HepG2 (cell line): ENCODE measurements around the gene CNGA3. TPM values are rescaled to one million over a fixed set of nuclear protein-coding genes. Genes with fewer than 3 reads are reported as not detected.

Source experiments
- ATF4 ChIP-seq, 2 experiments: fragments of 450-650 bp in 1 of 2; sonication (generic) in 1 of 2; formaldehyde crosslinking; IDR thresholded peaks; 2 replicates each; pipeline versions ENCODE4 v1.5.0 to v1.8.0; 2020 to 2022; ENCODE audit warnings: mild to moderate bottlenecking in 1 of 2, missing genetic modification reagents in 1 of 2
- ATF7 ChIP-seq, 2 experiments: fragments of 450-650 bp in 1 of 2; sonication (generic) in 1 of 2; formaldehyde crosslinking in 1 of 2; IDR thresholded peaks; 2 replicates each; pipeline versions ENCODE4 v1.4.0 to v1.6.1; 2016 to 2020; ENCODE audit warnings: antibody characterized with exemption in 1 of 2, mild to moderate bottlenecking in 1 of 2, missing genetic modification reagents in 1 of 2
- BRF2 ChIP-seq: sonication (generic); formaldehyde crosslinking; IDR thresholded peaks from 2 replicates; pipeline ENCODE4 v1.8.1; 2022; ENCODE audit warnings: mild to moderate bottlenecking, missing genetic modification reagents
- CAMTA2 ChIP-seq: sonication (generic); formaldehyde crosslinking; IDR thresholded peaks from 2 replicates; pipeline ENCODE4 v1.4.0; 2020; ENCODE audit warnings: mild to moderate bottlenecking, missing genetic modification reagents, borderline replicate concordance
- CREB1 ChIP-seq, 2 experiments: fragments of 450-650 bp in 1 of 2; IDR thresholded peaks; 2 replicates each; pipeline ENCODE4 v1.6.1; 2016 to 2017; ENCODE audit warnings: control low read depth in 1 of 2, mild to moderate bottlenecking in 1 of 2, missing compliant biosample characterization in 1 of 2, missing genetic modification characterization in 1 of 2
- MEF2D ChIP-seq: sonication (generic); formaldehyde crosslinking; IDR thresholded peaks from 2 replicates; pipeline ENCODE4 v1.5.1; 2020; ENCODE audit warnings: mild to moderate bottlenecking, missing genetic modification reagents
- MTA1 ChIP-seq: sonication (generic); formaldehyde crosslinking; IDR thresholded peaks from 2 replicates; pipeline ENCODE4 v1.4.0; 2020; ENCODE audit warnings: missing genetic modification reagents, mild to moderate bottlenecking, borderline replicate concordance
- MTF2 ChIP-seq: sonication (generic); formaldehyde crosslinking; IDR thresholded peaks from 2 replicates; pipeline ENCODE4 v1.5.0; 2020; ENCODE audit warnings: missing genetic modification reagents, borderline replicate concordance
- NFKB2 ChIP-seq: sonication (generic); formaldehyde crosslinking; IDR thresholded peaks from 2 replicates; pipeline ENCODE4 v1.4.0; 2020; ENCODE audit warnings: missing genetic modification reagents, borderline replicate concordance
- TIGD3 ChIP-seq: sonication (generic); formaldehyde crosslinking; IDR thresholded peaks from 2 replicates; pipeline ENCODE4 v1.5.1; 2020; ENCODE audit warnings: mild to moderate bottlenecking, missing genetic modification reagents, borderline replicate concordance
- ZNF20 ChIP-seq: sonication (generic); formaldehyde crosslinking; IDR thresholded peaks from 2 replicates; pipeline ENCODE4 v1.4.0; 2020; ENCODE audit warnings: mild to moderate bottlenecking, moderate library complexity, missing genetic modification reagents
- ZNF251 ChIP-seq: sonication (generic); formaldehyde crosslinking; IDR thresholded peaks from 2 replicates; pipeline ENCODE4 v1.9.0; 2021; ENCODE audit warnings: mild to moderate bottlenecking, missing genetic modification reagents
- ZNF282 ChIP-seq: fragments of 450-650 bp; IDR thresholded peaks from 2 replicates; pipeline ENCODE4 v1.6.1; 2018; ENCODE audit not compliant: partially characterized antibody
- ZNF460 ChIP-seq: sonication (generic); formaldehyde crosslinking; IDR thresholded peaks from 2 replicates; pipeline ENCODE4 v1.5.1; 2020; ENCODE audit warnings: missing genetic modification reagents, mild to moderate bottlenecking, borderline replicate concordance
- ZNF550 ChIP-seq: sonication (generic); formaldehyde crosslinking; IDR thresholded peaks from 2 replicates; pipeline ENCODE4 v1.4.0; 2020; ENCODE audit warnings: mild to moderate bottlenecking, missing genetic modification reagents, borderline replicate concordance
- ZNF558 ChIP-seq: sonication (generic); formaldehyde crosslinking; IDR thresholded peaks from 2 replicates; pipeline ENCODE4 v1.9.0; 2022; ENCODE audit warnings: mild to moderate bottlenecking, missing genetic modification reagents, borderline replicate concordance
- ZNF563 ChIP-seq: sonication (generic); formaldehyde crosslinking; IDR thresholded peaks from 2 replicates; pipeline ENCODE4 v1.8.0; 2022; ENCODE audit warnings: mild to moderate bottlenecking, moderate library complexity, missing genetic modification reagents
- ZNF598 ChIP-seq: sonication (generic); formaldehyde crosslinking; IDR thresholded peaks from 2 replicates; pipeline ENCODE4 v1.5.1; 2020; ENCODE audit warnings: mild to moderate bottlenecking, missing genetic modification reagents, borderline replicate concordance
- ZNF652 ChIP-seq: IDR thresholded peaks from 2 replicates; pipeline ENCODE4 v1.6.1; 2016; ENCODE audit warnings: low read depth, borderline replicate concordance
- ZNF674 ChIP-seq: sonication (generic); formaldehyde crosslinking; IDR thresholded peaks from 2 replicates; pipeline ENCODE4 v1.5.0; 2020; ENCODE audit warnings: low read depth, mild to moderate bottlenecking, missing genetic modification reagents
- ZNF749 ChIP-seq: sonication (generic); formaldehyde crosslinking; IDR thresholded peaks from 2 replicates; pipeline ENCODE4 v1.8.0; 2022; ENCODE audit warnings: mild to moderate bottlenecking, missing genetic modification reagents, moderate library complexity, borderline replicate concordance
- ZNF776 ChIP-seq: sonication (generic); formaldehyde crosslinking; IDR thresholded peaks from 2 replicates; pipeline ENCODE4 v1.4.0; 2020; ENCODE audit warnings: mild to moderate bottlenecking, missing genetic modification reagents
- ZNF788 ChIP-seq: sonication (generic); formaldehyde crosslinking; IDR thresholded peaks from 2 replicates; pipeline ENCODE4 v1.5.0; 2020; ENCODE audit warnings: mild to moderate bottlenecking, missing genetic modification reagents, borderline replicate concordance
- polyA plus RNA-seq, 8 experiments: library from polyadenylated mRNA; depleted of rRNA in 3 of 8; stranded (reverse) in 7 of 8; unstranded in 1 of 8; fragments of >200 nt; fragmentation: Illumina TruSeq in 4 of 8; extraction: Trizol in 4 of 8; gene quantifications; 2 replicates each; pipeline versions ENCODE4 v1.2.1 to v1.2.3, GENCODE V29; 2011 to 2016; ENCODE audit warnings: low read depth in 4 of 8, missing spikeins in 1 of 8, mixed read lengths in 1 of 8; ENCODE audit not compliant: insufficient read depth in 1 of 8
- total RNA-seq, 5 experiments: library from RNA; depleted of rRNA; stranded (reverse); fragments of >200 nt; fragmentation: Illumina TruSeq; extraction: Trizol; gene quantifications; 2 replicates each; pipeline ENCODE4 v1.2.3, GENCODE V29; 2016; ENCODE audit warnings: low read depth in 1 of 5

The CNGA3 gene
- total and polyA plus RNA-seq, 2 of the 13 experiments (the other 11 are each of a cell fraction or from before 2014, with no cell fraction given), result not detected

- TF ChIP-seq BRF2 (CRISPR knock-in tag) (no peak), CREB1 (IDR thresholded peaks at IDR 0.05) (no peak), CREB1 (CRISPR knock-in tag; IDR thresholded peaks at IDR 0.05) (no peak), ZNF282 (no peak), ZNF563 (CRISPR knock-in tag) (peak; percentile 61; the same call in 1 of the 2 replicates), ZNF788 (CRISPR knock-in tag) (no peak; the same call in 1 of the 2 replicates), ZNF749 (no peak), MTF2 (no peak), ZNF460 (CRISPR knock-in tag) (no peak), MTA1 (CRISPR knock-in tag) (no peak; the same call in 1 of the 2 replicates), ZNF674 (peak; percentile 31; the same call in 1 of the 2 replicates), ATF4 (CRISPR knock-in tag; IDR thresholded peaks at IDR 0.05) (no peak), ZNF251 (CRISPR knock-in tag) (no peak), MEF2D (CRISPR knock-in tag) (no peak), ZNF776 (CRISPR knock-in tag) (peak; percentile 79; the same call in 1 of the 2 replicates), ZNF558 (CRISPR knock-in tag) (no peak; the same call in 1 of the 2 replicates), ATF7 (IDR thresholded peaks at IDR 0.05) (no peak), ATF7 (CRISPR knock-in tag; IDR thresholded peaks at IDR 0.05) (peak; percentile 67; the same call in 1 of the 2 replicates), ZNF598 (CRISPR knock-in tag) (peak; percentile 92; the same call in 1 of the 2 replicates), CAMTA2 (CRISPR knock-in tag) (0 out of 2 replicates have a peak, but pooled peaks have one; percentile 59), NFKB2 (CRISPR knock-in tag) (0 out of 2 replicates have a peak, but pooled peaks have one; percentile 19), ZNF550 (CRISPR knock-in tag) (no peak), ZNF652 (CRISPR knock-in tag) (no peak), TIGD3 (no peak), ZNF20 (CRISPR knock-in tag) (no peak)
Measured at GRCh38 chr2:98444436-98445176, 98.3 kb downstream of the CNGA3 start, which contains the start of gene INPP4A (continued).
